ENCODE results near the gene GSG1L. TPM values are rescaled to one million over a fixed set of nuclear protein-coding genes. Genes with fewer than 3 reads are reported as not detected.
A peak's percentile ranks its signal among the peaks of the same experiment; 100 is the strongest.

Gene GSG1L
- polyA plus RNA-seq, 3 donors, result not detected

- Mint-ChIP-seq H3K27ac (peak overlapping the region in 5 of 7 donors; percentile 80 to 98 (median 96)), H3K36me3 (peaks cover 84 to 90% of the 10 kb centered on the region in 2 donors), H3K9me3 (no peaks in the 10 kb centered on the region), H3K4me3 (no peak overlapping the region), H3K27me3 (ENCODE audit: low read depth in 3 of 3) (peaks cover 0 to 2% (median 0%) of the 10 kb centered on the region in 3 donors), H3K4me1 (peaks cover 32% of the 10 kb centered on the region)
- no peak overlapping the region for H2AFZ ChIP-seq (ENCODE audit: insufficient read depth, low read depth, low read length, poor library complexity, severe bottlenecking)
- peaks cover 24% of the 10 kb centered on the region for H4K20me1 ChIP-seq (ENCODE audit: insufficient read depth, low read length)
- no peak for TF ChIP-seq CTCF (IDR thresholded peaks at IDR 0.05)
- DNase-seq, result no peak
- H3K36me3 ChIP-seq (replicated peaks in 1 of 2; ENCODE audit: control insufficient read depth in 1 of 2, insufficient read depth in 2 of 2, low read length in 2 of 2), result peaks cover 82 to 86% of the 10 kb centered on the region in 2 donors
- no peak overlapping the region for H3K9ac ChIP-seq (ENCODE audit: insufficient read depth, low read length, poor library complexity, severe bottlenecking)
- H3K27me3 ChIP-seq (ENCODE audit: control insufficient read depth in 2 of 2, insufficient read depth in 2 of 2, low read length in 2 of 2), result no peaks in the 10 kb centered on the region
- WGBS (ENCODE audit: insufficient coverage), result no CpG with 5 or more reads among the region's 2 CpGs
- H3K4me2 ChIP-seq (replicated peaks; ENCODE audit: extremely low read depth, low read length, poor library complexity, severe bottlenecking), result peak overlapping the region; percentile 17
- H3K4me1 ChIP-seq (ENCODE audit: control insufficient read depth in 1 of 2, insufficient read depth in 2 of 2, low read length in 2 of 2), result peaks cover 33 to 37% of the 10 kb centered on the region in 2 donors
- H3K9me3 ChIP-seq (replicated peaks in 1 of 2; ENCODE audit: control insufficient read depth in 1 of 2, insufficient read depth in 1 of 2, low read length in 2 of 2), result no peaks in the 10 kb centered on the region
- peak overlapping the region in 1 of 2 donors; percentile 82 for H3K27ac ChIP-seq (ENCODE audit: low read depth in 1 of 2, low read length in 2 of 2)
- H3K79me2 ChIP-seq (ENCODE audit: insufficient read depth, low read length), result no peaks in the 10 kb centered on the region
- intact Hi-C loops (cut with micrococcal nuclease), result loop anchor here in 1 of 2 donors (2.0 kb wide), 1 partner anchor 100 kb away; the partner anchor contains the start of gene XPO6
- no peak overlapping the region for H3K4me3 ChIP-seq (replicated peaks in 1 of 3; ENCODE audit: low read depth in 2 of 3, low read length in 3 of 3)
These were observed 47.5 kb upstream of the GSG1L start for GRCh38 chr16:28110977-28111376.

DNA sequence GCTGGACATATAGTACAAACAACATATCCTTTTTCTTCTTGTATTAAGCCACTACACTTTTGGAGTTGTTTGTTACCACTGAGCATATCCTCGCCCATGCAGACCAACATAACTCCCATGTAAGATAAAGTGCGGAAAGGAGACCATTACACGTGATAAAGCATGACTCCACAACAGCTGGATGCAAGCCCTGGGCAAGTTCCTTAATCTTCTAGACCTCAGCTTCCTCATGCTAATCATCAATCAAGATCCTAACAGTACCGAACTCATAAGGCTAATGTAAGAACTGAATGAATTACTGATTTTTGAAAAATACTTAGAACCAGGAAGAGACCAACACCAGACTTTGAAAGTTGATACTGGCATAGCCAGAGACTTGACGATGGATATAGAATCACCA lies 47.0 kb upstream of the GSG1L start:
- H3K9me3 ChIP-seq (replicated peaks in 1 of 2; ENCODE audit: control insufficient read depth in 1 of 2, insufficient read depth in 1 of 2, low read length in 2 of 2), result no peaks in the 10 kb centered on the region
- H3K4me3 ChIP-seq (replicated peaks in 1 of 3; ENCODE audit: low read depth in 2 of 3, low read length in 3 of 3), result no peak overlapping the region
- peaks cover 32% of the 10 kb centered on the region for H3K4me1 Mint-ChIP-seq
- peak; percentile 66 to 78 (median 72) for DNase-seq
- H3K9me3 Mint-ChIP-seq, result no peaks in the 10 kb centered on the region
- H3K27me3 ChIP-seq (ENCODE audit: control insufficient read depth in 2 of 2, insufficient read depth in 2 of 2, low read length in 2 of 2), result no peaks in the 10 kb centered on the region
- peaks cover 82 to 86% of the 10 kb centered on the region in 2 donors for H3K36me3 ChIP-seq (replicated peaks in 1 of 2; ENCODE audit: control insufficient read depth in 1 of 2, insufficient read depth in 2 of 2, low read length in 2 of 2)
- H4K20me1 ChIP-seq (ENCODE audit: insufficient read depth, low read length), result peaks cover 24% of the 10 kb centered on the region
- H3K4me1 ChIP-seq (ENCODE audit: control insufficient read depth in 1 of 2, insufficient read depth in 2 of 2, low read length in 2 of 2), result peaks cover 33 to 37% of the 10 kb centered on the region in 2 donors
- WGBS (ENCODE audit: insufficient coverage), result no CpG with 5 or more reads among the region's 5 CpGs
- no peaks in the 10 kb centered on the region for H3K79me2 ChIP-seq (ENCODE audit: insufficient read depth, low read length)
- no peak overlapping the region for H3K9ac ChIP-seq (ENCODE audit: insufficient read depth, low read length, poor library complexity, severe bottlenecking)
- H3K36me3 Mint-ChIP-seq, result peaks cover 84 to 90% of the 10 kb centered on the region in 2 donors
- H3K27me3 Mint-ChIP-seq (ENCODE audit: low read depth in 3 of 3), result peaks cover 0 to 2% (median 0%) of the 10 kb centered on the region in 3 donors
- peak overlapping the region; percentile 80 to 98 (median 96) for H3K27ac Mint-ChIP-seq
- H3K27ac ChIP-seq (ENCODE audit: low read depth in 1 of 2, low read length in 2 of 2), result peak overlapping the region; percentile 56 to 82
- intact Hi-C loops (cut with micrococcal nuclease), result loop anchor here in 1 of 2 donors (2.0 kb wide), 1 partner anchor 100 kb away; the partner anchor contains the start of gene XPO6
- H3K4me2 ChIP-seq (replicated peaks; ENCODE audit: extremely low read depth, low read length, poor library complexity, severe bottlenecking), result peak overlapping the region; percentile 17
- no peak for TF ChIP-seq CTCF (IDR thresholded peaks at IDR 0.05)
- peak overlapping the region; percentile 6 to 23 for H3K4me3 Mint-ChIP-seq
- no peak overlapping the region for H2AFZ ChIP-seq (ENCODE audit: insufficient read depth, low read depth, low read length, poor library complexity, severe bottlenecking)

Data from CD14-positive monocyte (primary cell).